Measurements from ENCODE around the gene GRIK3.

The GRIK3 gene

GRCh38 chr1:36853638-36854037, 180.7 kb downstream of the GRIK3 start:
- no peak for DNase-seq (ENCODE audit: low read depth)

- no peak for DNase-seq (ENCODE audit: low read depth)
Observed at GRCh38 chr1:36852586-36852985, 181.7 kb downstream of the GRIK3 start.

DNA sequence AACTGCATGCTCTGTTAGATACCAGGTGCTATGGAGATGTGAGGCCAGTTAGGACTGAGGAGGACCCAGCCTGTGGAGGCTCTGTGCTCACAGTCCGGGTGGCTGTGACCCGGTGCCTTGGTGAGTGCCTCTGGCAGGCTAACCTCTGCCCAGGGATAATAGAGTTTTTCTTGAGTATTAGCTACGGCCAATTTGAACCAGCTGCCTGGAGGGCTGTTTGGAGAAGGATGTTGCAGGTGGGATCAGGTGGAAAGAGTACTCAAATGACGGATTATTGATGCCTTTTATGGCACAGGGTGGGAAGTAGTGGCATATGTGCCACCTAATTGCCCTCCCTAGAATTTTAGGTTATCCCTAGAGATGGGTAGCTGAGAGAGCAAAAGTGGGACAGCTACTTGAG, 182.7 kb downstream of the GRIK3 start:
- no peak for DNase-seq (ENCODE audit: low read depth)

GRCh38 chr1:36851087-36851486, 183.2 kb downstream of the GRIK3 start:
- no peak for DNase-seq (ENCODE audit: low read depth)

DNA sequence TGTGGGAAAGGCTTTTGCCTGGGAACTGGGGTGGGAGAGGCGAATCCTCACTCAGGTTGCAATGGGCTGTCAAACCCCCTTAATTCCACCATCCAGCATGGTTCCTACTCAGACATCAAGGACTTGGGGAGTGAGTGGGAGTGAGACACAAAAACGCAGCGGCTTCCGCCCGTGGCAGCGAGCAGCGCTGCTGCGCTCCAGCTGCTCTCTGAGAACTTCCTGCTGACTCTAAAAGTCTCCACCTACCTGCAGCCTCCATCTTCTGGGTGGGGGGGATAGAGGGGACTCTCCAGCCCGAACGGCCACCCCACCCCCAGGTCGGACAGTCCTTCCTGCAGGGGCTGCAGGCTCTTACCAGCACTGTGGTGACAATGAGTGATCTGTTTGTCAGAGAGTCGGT, 184.4 kb downstream of the GRIK3 start:
- no peak for DNase-seq (ENCODE audit: low read depth)

DNA sequence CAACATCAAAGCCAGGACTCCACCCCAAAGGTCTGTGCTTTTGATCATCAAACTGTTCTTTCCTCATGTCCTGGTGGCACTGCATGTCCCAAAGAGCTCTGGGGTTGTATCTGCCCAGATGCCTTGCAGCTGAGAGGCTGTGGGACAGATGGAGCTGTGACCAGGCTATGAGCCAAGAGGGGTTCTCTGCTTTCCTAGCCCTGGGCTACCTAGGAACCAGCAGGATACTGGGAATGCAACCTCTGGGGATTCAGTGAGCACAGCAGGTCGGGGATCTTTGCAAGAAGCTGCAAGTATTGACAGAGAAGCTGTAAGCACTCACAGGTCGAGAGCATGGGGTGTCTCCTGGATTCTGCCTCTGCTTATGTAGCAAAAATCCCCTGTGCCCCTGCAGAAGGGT, 186.6 kb downstream of the GRIK3 start:
- DNase-seq (ENCODE audit: low read depth): no peak

DNA sequence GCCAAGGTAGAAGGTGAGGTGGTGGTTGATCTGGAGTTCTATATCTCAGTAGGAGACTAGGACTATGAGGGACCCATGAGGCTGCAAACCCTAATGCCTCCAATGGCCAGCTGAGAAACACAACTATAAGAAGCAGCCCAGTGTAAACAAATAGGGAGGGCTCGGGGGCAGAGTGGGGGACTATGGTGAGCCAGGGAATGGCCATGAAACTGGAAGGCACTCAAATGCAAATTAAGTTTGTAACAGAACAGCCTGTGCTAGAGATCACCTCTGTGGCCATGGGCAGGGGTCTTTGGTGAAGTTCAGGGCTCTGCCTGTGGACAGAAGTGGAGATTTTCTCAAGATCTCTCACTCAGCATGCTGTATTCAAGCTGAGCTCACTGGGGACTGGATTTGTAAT, 187.1 kb downstream of the GRIK3 start:
- no peak for DNase-seq (ENCODE audit: low read depth)

DNA sequence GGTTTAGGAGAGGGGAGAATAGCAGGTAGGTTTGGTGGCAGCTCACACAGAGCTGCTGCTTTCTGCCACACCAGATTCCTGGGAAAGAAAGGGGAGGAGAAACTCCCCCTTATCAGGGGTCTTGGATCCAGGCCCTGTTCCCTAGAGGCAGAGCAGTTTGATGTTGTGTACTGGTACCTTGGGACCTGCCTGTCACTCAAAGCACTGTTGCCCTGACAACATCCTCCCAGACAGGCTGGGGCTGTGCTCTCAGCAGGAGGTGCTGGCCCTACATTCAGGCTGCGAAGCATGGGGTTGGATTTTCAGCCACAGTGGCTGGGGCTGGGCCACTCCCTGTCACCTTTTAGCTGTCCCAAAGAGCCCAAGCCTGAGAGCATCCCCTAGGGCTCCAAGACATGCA, 188.0 kb downstream of the GRIK3 start:
- DNase-seq (ENCODE audit: low read depth): no peak

- DNase-seq (ENCODE audit: low read depth): no peak
Observed at GRCh38 chr1:36845802-36846201, 188.5 kb downstream of the GRIK3 start.

- no peak for DNase-seq (ENCODE audit: low read depth)
Observed at GRCh38 chr1:36844917-36845316, 189.4 kb downstream of the GRIK3 start.

DNA sequence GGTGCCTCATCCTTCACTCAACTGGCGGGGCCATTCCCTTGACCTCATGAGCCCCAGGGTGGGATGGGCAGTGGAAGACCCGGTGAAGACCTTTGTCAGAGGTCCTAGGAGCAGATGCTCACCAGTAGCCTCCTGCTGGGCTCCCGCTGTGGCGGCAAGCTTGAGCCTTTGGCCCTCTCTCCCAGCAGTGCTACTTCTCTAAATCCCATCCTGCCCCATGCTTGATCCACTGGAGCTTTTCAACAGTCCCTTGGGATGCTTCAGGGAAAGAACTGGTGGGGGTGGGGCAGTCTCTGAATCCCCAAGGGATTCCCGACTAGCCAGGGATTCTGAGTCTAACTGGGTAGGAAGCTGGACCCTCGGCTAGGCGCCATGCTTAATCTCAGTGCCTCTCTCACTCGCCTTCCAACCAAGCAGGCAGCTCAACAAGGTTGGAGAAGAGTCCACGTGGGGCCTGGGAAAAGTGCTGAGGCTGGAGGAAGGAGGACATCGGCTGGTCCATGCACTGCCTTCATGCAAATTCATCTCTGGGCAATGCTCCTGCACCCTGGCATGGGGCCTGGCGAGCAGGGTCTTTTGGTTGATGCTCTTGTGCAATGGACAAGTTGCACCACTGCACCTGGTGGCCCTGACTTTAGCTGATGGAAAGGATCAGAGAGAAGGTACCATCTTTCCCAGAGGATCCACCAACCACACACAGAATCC, 190.3 kb downstream of the GRIK3 start:
- DNase-seq (ENCODE audit: low read depth): no peak

DNA sequence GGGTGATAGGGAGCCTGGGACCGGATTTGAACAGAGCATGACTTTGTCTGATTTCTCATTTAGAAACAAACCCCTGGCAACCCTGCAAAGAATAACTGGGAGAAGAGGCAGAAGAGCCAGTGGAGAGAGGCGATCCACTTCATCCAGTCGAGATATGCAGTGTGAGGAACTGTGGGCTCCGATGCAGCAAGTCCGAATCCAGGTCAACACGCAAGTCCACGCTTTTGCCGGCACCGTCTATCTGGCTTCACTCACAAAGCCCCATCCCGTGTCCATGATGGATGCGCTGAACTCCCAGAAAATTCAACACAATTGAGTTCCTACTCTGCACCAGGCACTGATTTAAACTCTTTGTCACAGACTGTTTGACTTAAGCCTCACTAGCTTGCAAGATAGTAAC, 191.3 kb downstream of the GRIK3 start:
- DNase-seq (ENCODE audit: low read depth): no peak

DNA sequence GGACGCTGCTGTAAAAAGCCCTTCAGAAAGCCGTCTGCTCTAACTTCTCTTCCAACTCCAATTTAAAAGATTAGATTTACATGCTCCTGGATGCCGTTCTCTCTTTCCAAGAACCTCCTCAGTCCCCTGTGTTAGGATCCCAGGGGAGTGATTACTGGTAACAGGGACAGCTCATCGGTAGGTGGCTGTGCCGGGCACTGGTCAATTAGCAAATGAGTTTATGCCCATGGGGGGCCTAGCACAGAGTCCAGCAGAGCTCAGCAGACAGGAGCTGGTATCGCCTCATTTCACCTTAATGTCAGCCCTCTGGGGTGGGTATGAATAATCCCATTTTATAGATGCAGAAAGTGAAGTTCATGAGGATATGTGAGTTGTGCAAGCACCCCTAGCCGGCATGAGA, 191.9 kb downstream of the GRIK3 start:
- no peak for DNase-seq (ENCODE audit: low read depth)

DNA sequence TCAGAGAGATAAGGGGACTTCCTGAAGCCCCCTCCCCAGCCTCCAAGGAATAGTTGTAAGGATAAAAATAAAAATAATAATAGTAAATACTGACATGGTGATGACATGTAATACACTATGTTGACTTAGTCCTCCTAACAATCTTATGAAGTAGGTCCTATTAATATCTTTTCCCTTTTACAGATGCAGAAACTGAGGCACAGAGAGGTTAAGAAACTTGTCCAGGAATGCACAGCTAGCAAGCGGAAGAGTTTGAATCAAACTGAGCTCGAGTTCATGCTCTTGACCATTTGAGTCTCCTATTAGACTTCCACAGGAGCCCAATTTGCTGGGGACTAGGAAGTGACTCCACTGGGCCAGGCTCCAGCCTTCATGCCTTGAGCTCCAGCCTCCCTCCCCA, 194.8 kb downstream of the GRIK3 start:
- DNase-seq (ENCODE audit: low read depth): no peak

DNA sequence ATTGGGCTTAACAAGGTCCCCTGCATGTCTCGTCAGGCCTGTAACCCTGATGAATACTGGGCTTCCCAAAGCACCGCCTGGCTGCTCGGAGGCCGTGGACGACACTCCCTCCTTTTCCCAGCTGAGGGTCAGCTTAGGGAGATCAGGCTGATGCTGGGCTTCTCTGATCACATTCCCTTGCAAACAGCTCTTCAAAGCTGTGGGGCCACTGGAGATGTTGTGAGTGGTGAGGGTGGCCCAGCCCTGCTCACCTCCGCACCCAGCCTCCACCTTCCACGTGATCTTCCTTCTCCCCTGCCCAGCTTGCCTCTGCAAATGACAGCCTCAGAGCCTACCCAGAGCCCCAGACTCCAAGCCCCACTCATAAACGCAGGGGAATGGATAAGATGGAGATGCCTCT, 195.4 kb downstream of the GRIK3 start:
- DNase-seq (ENCODE audit: low read depth): no peak

- DNase-seq (ENCODE audit: low read depth): no peak
Observed at GRCh38 chr1:36836916-36837315, 197.4 kb downstream of the GRIK3 start.

DNA sequence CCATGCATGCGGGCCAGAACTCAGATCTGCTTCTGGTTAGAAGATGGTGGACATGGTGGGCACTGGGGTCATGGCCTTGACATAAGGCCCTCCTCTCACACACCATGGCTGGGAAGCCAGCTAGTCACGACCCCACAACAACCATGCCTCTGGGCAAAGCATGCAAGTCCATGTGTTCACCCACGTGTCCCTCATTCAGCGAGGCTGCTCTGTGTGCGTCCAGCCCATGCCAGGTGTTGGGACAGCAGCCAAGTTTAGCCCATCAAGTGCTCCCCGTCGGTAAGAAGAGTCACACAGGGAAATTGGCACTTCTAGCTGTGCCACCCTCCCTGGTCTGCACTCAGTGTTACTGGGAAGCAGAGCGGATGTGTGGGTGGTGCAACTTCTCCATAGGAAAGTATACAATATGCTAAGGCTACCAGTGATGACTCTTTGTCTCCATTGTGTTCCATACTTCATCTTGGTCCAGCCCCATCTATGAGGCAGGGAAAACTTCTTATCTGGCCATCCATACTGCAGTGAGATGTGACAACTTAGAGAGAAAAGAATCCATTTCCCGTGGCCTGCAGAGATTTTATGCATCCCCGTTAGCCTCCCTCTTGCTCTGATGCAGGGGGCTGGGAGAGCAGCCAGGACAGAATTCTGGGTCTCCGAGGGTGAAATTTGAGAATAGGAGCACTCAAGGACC, 198.0 kb downstream of the GRIK3 start:
- no peak for DNase-seq (ENCODE audit: low read depth)

DNA sequence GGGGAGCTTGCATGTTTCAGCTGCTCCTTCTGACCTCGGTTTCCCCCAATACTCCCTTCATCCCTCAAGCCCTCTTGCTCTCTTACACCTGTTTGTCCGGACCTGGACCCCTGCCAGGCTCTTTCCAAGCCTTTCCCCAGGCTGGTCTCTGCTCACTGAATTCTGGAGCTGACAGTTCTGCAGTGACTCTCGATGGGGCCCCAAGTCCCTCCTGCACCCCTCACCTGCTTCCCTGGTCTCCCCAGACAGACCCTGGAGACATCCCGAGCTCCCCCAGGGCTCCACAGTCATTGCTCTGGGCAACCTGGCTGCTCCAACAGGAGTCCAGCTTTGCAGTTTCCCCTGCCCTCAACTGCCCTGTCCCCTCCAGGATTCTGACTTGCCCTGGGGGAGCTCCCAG, 198.6 kb downstream of the GRIK3 start:
- DNase-seq (ENCODE audit: low read depth): no peak

DNA sequence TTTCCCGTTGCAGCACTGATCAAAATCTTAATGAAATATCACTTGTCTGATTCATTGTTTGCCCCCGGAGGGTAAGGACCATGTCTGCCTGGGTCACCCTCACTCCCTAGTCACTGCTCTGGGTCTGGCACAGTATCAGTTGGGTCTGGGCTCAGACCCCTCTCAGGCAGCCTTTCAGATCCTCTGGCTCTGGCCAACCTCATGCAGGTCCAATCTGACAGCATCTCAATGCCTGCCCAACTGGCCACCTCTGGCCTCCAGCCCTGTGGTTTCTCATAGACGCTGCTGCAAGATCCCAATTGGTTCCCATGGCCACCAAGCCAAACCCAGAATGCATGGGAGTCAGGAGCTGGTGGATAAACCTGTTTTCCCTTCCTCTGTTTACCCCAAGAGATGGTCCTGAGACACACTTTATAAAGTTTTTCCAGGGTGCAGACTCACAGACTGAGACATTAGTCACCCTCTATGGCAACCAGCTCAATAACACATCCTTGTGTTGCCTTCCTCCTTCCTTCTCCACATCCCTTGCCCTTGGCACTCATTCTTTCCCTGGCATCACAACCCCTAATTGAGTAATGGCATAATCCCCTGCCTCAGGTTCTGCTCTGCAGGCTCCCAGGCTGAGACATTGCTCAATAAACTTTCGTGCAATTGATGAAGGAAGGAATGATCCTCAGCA, 199.2 kb downstream of the GRIK3 start:
- DNase-seq (ENCODE audit: low read depth): no peak

GRCh38 chr1:36834586-36834985, 199.7 kb downstream of the GRIK3 start:
- no peak for DNase-seq (ENCODE audit: low read depth)

GRCh38 chr1:36831186-36831810, 203.0 kb downstream of the GRIK3 start:
- no peak for DNase-seq (ENCODE audit: low read depth)

DNA sequence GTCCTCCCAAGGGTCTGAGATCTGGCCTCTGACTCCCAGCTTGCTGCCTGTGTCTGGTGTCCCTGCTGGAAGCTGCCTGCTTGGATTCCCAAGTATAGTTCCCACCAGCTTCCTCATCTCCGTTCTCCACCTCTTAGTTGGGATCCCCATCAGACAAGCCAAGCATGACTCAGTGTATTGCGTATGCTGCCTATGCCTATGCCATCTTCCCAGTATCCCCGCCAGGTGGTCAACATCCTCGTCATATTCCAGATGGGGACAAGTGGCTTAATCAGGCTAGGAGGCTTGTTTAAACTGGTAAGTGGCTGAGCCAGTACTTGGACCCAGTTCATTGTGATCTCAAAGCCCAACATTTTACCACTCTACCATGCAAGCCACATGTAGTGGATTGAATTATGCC, 204.4 kb downstream of the GRIK3 start:
- DNase-seq (ENCODE audit: low read depth): no peak

- no peak for DNase-seq (ENCODE audit: low read depth)
Observed at GRCh38 chr1:36829066-36829465, 205.2 kb downstream of the GRIK3 start.
